ENCODE results near the gene RILPL2.
"Not testable (repeated sequence)": the region's sequence is repeated elsewhere in the genome, so short reads cannot be mapped to it uniquely, and the experiment has no call there.

The RILPL2 gene

DNA sequence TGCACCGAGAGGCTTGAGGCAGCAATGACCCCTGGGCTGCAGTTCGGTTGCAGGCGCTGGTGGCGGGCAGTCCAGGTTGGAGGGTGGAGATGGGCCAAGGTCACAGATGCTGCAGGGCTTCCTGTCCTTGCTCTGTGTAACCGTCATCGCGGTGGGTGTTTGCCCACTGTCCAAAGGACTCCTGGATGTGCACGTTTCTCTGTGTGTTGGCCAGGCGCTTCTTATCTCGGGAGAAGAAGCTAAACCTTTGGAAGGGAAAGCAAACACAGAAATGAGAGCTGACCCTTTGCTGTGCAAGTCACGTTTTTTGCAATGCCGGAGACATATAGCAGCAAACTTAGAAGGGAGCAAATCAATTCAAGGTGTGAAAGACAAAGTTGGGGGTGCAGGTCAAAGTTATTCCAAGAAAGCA lies 36.0 kb upstream of the RILPL2 start:
- no peaks in the 10 kb centered on the region for H3K9me3 ChIP-seq (ENCODE audit: control insufficient read depth in 2 of 2, low read length in 2 of 2)
- no peaks in the 10 kb centered on the region for H3K4me1 ChIP-seq (ENCODE audit: control insufficient read depth, insufficient read depth, low read length)
- H3K27ac ChIP-seq (ENCODE audit: low read length): no peak overlapping the region
- H3K9ac ChIP-seq (ENCODE audit: low read length in 2 of 2): no peak overlapping the region
- no peak overlapping the region for H3K4me3 ChIP-seq (ENCODE audit: low read length in 2 of 2)
- H3K36me3 ChIP-seq (ENCODE audit: control insufficient read depth in 2 of 2, insufficient read depth in 2 of 2, low read length in 2 of 2): peaks cover 20 to 26% of the 10 kb centered on the region in 2 donors
- H3K27me3 ChIP-seq (ENCODE audit: control insufficient read depth in 1 of 2, insufficient read depth in 2 of 2, low read length in 2 of 2): no peaks in the 10 kb centered on the region

DNA sequence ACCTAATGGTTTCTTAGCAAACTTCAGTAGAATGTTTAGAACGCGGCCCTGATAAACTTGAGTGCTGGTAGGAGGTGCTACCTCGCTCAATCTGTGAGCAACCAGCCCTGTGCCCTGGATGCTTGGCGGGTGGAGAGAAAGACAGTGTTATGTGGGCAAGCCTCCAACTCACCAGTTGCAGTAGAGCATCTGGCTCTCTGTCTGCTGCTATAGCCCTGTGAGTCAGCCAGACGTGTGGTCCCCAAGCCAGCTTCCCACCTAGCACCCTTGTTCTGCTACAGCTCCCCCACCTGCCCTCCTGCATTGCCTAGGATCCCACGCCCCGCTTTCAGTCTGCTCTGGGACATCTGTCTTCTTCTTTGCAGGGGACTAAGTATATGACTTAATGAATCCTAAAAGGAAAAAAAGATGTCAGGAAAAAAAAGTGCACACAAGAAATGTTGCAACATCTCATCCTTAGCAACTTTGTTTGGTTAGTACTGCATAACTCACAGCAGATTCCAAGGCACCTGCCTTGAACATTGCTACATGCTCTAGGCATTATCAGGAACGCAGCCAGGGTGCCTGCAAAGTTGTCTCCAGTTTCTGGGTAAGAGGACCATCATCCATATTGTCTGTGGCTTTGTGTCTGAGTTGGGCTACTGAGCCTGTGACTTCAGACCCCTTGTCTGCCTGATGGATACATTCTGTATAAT lies 35.0 kb upstream of the RILPL2 start:
- Histone ChIP-seq H3K36me3 (ENCODE audit: control insufficient read depth in 2 of 2, insufficient read depth in 2 of 2, low read length in 2 of 2) (peaks cover 23 to 26% of the 10 kb centered on the region in 2 donors), H3K27me3 (ENCODE audit: control insufficient read depth in 1 of 2, insufficient read depth in 2 of 2, low read length in 2 of 2) (no peaks in the 10 kb centered on the region), H3K4me3 (ENCODE audit: low read length in 2 of 2) (no peak overlapping the region), H3K9ac (ENCODE audit: low read length in 2 of 2) (no peak overlapping the region), H3K9me3 (ENCODE audit: control insufficient read depth in 2 of 2, low read length in 2 of 2) (no peaks in the 10 kb centered on the region), H3K4me1 (ENCODE audit: control insufficient read depth, insufficient read depth, low read length) (no peaks in the 10 kb centered on the region), H3K27ac (ENCODE audit: low read length) (no peak overlapping the region)

DNA sequence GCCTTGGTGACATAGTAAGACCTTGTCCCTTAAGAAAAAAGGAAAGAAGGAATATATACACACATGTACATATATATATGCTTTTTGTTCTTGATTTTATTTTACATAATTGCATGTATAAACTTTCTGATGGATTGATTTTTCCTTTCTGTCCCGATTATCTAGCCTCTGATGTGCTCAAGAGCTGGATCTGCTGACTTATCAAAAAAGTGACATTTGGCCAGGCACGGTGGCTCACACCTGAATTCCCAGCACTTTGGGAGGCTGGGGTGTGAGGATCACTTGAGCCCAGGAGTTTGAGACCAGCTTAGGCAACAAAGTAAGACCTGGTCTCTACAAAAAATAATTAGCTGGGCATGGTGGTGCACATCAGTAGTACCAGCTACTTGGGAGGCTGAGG lies 33.5 kb upstream of the RILPL2 start:
- H3K36me3 ChIP-seq (ENCODE audit: control insufficient read depth in 2 of 2, insufficient read depth in 2 of 2, low read length in 2 of 2): peaks cover 27 to 33% of the 10 kb centered on the region in 2 donors

DNA sequence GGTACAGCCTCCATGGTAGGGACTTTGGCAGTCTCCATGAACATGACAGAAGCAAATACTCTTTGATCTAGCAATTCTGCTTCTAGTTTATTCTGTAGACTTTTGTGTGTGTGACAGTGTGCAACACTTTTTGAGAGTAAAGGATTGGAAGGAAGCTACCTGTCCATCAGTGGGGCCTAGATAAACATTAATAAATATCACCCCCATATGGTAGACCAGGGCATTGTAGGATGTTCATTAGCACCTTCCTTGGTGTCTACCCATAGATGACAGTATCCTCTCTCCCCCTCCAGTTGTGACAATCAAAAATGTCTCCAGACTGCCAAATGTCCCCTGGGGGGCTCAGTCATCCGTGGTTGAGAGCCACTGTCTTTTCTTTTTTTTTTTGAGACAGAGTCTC lies 32.3 kb upstream of the RILPL2 start:
- Histone ChIP-seq H3K27ac (ENCODE audit: low read length) (no peak overlapping the region), H3K4me3 (ENCODE audit: low read length in 2 of 2) (no peak overlapping the region), H3K36me3 (ENCODE audit: control insufficient read depth in 2 of 2, insufficient read depth in 2 of 2, low read length in 2 of 2) (peaks cover 27 to 36% of the 10 kb centered on the region in 2 donors), H3K27me3 (ENCODE audit: control insufficient read depth in 1 of 2, insufficient read depth in 2 of 2, low read length in 2 of 2) (no peaks in the 10 kb centered on the region), H3K9ac (ENCODE audit: low read length in 2 of 2) (no peak overlapping the region), H3K9me3 (ENCODE audit: control insufficient read depth in 2 of 2, low read length in 2 of 2) (no peaks in the 10 kb centered on the region), H3K4me1 (ENCODE audit: control insufficient read depth, insufficient read depth, low read length) (no peaks in the 10 kb centered on the region)

More for the DNA sequence above, 33.5 kb upstream of the RILPL2 start:
- no peaks in the 10 kb centered on the region for H3K4me1 ChIP-seq (ENCODE audit: control insufficient read depth, insufficient read depth, low read length)
- H3K9me3 ChIP-seq (ENCODE audit: control insufficient read depth in 2 of 2, low read length in 2 of 2): no peaks in the 10 kb centered on the region
- no peaks in the 10 kb centered on the region for H3K27me3 ChIP-seq (ENCODE audit: control insufficient read depth in 1 of 2, insufficient read depth in 2 of 2, low read length in 2 of 2)
- no peak overlapping the region for H3K9ac ChIP-seq (ENCODE audit: low read length in 2 of 2)
- no peak overlapping the region for H3K27ac ChIP-seq (ENCODE audit: low read length)
- no peak overlapping the region for H3K4me3 ChIP-seq (ENCODE audit: low read length in 2 of 2)

DNA sequence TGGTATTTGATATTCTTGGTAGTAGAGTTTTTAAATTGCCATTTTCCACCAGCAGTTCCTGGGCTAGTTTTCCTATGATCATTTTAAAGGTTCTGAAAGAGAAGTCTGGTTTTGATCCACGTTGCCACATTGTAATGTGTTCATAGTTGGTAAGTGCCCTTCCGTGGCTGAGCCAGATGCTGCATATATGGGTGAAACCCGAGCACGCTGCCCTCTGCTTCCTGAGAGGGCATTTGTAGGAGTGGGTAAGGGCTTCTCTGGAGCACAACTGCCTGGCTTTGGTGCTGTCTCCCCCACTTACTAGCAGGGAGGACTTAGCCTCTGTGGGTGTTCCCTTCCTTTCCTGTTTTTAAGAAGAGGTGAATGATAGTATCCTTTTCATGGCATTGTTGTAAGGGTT lies 28.6 kb upstream of the RILPL2 start:
- Histone ChIP-seq H3K27me3 (ENCODE audit: control insufficient read depth in 1 of 2, insufficient read depth in 2 of 2, low read length in 2 of 2) (no peaks in the 10 kb centered on the region), H3K4me3 (ENCODE audit: low read length in 2 of 2) (no peak overlapping the region)

DNA sequence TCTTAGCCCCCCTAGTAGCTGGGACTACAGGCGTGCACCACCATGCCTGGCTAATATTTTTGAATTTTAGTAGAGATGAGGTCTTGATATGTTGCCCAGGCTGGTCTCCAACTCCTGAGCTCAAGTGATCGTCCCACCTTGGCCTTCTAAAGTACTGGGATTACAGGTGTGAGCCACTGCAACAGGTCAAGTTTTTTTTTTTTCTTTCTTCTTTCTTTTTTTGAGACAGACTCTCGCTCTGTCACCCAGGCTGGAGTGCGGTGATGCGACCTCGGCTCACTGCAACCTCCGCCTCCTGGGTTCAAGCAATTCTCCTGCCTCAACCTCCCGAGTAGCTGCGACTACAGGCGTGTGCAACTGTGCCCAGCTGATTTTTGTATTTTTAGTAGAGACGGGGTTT lies 26.7 kb upstream of the RILPL2 start:
- H3K4me3 ChIP-seq (ENCODE audit: low read length in 2 of 2); H3K9me3 ChIP-seq (ENCODE audit: control insufficient read depth in 2 of 2, low read length in 2 of 2); H3K27ac ChIP-seq (ENCODE audit: low read length); H3K9ac ChIP-seq (ENCODE audit: low read length in 2 of 2); H3K27me3 ChIP-seq (ENCODE audit: control insufficient read depth in 1 of 2, insufficient read depth in 2 of 2, low read length in 2 of 2); H3K4me1 ChIP-seq (ENCODE audit: control insufficient read depth, insufficient read depth, low read length): not testable (repeated sequence)
- H3K36me3 ChIP-seq (ENCODE audit: control insufficient read depth in 2 of 2, insufficient read depth in 2 of 2, low read length in 2 of 2): peaks cover 11 to 19% of the 10 kb centered on the region in 2 donors

More for the DNA sequence above, 28.6 kb upstream of the RILPL2 start:
- Histone ChIP-seq H3K9me3 (ENCODE audit: control insufficient read depth in 2 of 2, low read length in 2 of 2) (no peaks in the 10 kb centered on the region), H3K9ac (ENCODE audit: low read length in 2 of 2) (no peak overlapping the region), H3K4me1 (ENCODE audit: control insufficient read depth, insufficient read depth, low read length) (peaks cover 2% of the 10 kb centered on the region), H3K27ac (ENCODE audit: low read length) (no peak overlapping the region), H3K36me3 (ENCODE audit: control insufficient read depth in 2 of 2, insufficient read depth in 2 of 2, low read length in 2 of 2) (peaks cover 15 to 21% of the 10 kb centered on the region in 2 donors)

DNA sequence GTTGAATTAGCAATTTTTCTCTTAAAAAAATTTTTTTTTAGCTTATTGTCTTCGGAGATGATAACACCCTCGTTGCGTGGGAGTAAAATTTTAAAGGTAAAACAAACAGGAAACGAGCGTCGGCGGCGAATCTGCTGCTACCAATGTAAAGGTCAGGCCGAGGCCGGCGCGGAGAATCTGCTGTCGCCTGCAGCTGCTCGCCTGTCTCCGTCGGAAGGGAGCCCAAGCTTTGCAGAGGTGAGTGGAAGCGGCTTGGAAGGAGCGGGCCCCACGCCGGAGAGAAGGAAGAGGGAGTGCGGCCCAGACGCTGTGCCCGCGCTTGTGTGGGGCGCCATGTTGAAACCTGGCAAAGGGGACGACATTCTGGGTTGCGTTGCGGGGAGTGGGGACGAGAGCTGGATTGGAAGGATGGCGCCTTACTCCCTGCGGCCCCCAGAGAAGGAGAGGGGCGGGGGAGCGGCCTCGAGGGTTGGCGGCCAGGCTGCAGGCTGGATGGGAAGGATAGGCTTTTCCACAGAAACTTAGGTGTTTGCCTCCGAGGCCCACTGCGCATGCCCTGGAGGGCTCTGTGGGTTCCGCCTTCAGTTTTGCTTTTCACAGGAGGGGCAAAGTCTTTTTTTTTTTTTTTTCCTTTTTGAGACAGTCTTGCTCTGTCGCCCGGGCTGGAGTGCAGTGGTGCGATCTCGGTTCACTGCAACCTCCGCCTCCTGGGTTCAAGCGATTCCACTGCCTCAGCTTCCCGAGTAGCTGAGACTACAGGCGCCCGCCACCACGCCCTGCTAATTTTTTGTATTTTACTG lies 21.7 kb upstream of the RILPL2 start, which contains the start of gene SNRNP35:
Gene SNRNP35, plus strand, starts transcription at position 160 of the 800 bp plus-strand sequence. CDS start 7,402 bp downstream, outside the sequence.
- Histone ChIP-seq H3K4me3 (ENCODE audit: low read length in 2 of 2) (peak within 1 kb of the TSS; percentile 90 to 96), H3K27ac (ENCODE audit: low read length) (peak within 1 kb of the TSS; percentile 98), H3K9ac (ENCODE audit: low read length in 2 of 2) (peak within 1 kb of the TSS; percentile 92 to 98), H3K9me3 (ENCODE audit: control insufficient read depth in 2 of 2, low read length in 2 of 2) (no peaks in the 10 kb centered on the region), H3K4me1 (ENCODE audit: control insufficient read depth, insufficient read depth, low read length) (peaks cover 5% of the 10 kb centered on the region), H3K27me3 (ENCODE audit: control insufficient read depth in 1 of 2, insufficient read depth in 2 of 2, low read length in 2 of 2) (no peaks in the 10 kb centered on the region), H3K36me3 (ENCODE audit: control insufficient read depth in 2 of 2, insufficient read depth in 2 of 2, low read length in 2 of 2) (peaks cover 0 to 2% of the 10 kb centered on the region in 2 donors)

DNA sequence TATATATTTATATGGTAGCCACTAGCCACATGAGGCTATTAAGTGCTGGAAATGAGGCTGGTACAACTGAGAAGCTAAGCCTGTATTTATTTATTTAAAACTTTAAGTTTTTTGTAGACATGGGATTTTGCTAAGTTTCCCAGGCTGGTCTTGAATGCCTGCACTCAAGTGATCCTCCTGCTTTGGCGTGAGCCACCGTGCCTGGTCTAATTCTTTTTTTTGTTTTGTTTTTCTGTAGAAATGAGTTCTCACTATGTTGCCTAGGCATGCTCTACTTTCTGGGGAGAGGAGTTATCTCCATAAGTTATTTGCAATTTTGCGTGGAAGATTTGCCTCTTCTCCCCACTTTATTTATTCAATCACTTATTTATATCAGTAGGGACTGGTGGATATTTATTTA lies 16.7 kb upstream of the RILPL2 start:
- Histone ChIP-seq H3K4me1 (ENCODE audit: control insufficient read depth, insufficient read depth, low read length) (no peaks in the 10 kb centered on the region), H3K9me3 (ENCODE audit: control insufficient read depth in 2 of 2, low read length in 2 of 2) (no peaks in the 10 kb centered on the region), H3K36me3 (ENCODE audit: control insufficient read depth in 2 of 2, insufficient read depth in 2 of 2, low read length in 2 of 2) (no peaks in the 10 kb centered on the region), H3K4me3 (ENCODE audit: low read length in 2 of 2) (no peak overlapping the region), H3K27me3 (ENCODE audit: control insufficient read depth in 1 of 2, insufficient read depth in 2 of 2, low read length in 2 of 2) (no peaks in the 10 kb centered on the region), H3K27ac (ENCODE audit: low read length) (no peak overlapping the region), H3K9ac (ENCODE audit: low read length in 2 of 2) (no peak overlapping the region)

DNA sequence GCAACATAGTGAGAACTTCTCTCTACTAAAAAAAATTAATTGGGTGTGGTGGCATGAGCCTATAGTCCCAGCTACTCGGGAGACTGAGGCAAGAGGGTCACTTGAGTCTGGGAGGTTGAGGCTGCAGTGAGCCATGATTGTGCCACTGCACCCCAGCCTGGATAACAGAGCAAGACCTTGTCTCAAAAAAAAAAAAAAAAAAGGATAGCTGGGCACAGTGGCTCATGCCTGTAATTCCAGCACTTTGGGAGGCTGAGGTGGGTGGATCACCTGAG lies 15.7 kb upstream of the RILPL2 start:
- not testable (repeated sequence) for H3K9ac ChIP-seq (ENCODE audit: low read length in 2 of 2); H3K27ac ChIP-seq (ENCODE audit: low read length); H3K36me3 ChIP-seq (ENCODE audit: control insufficient read depth in 2 of 2, insufficient read depth in 2 of 2, low read length in 2 of 2); H3K4me1 ChIP-seq (ENCODE audit: control insufficient read depth, insufficient read depth, low read length); H3K4me3 ChIP-seq (ENCODE audit: low read length in 2 of 2); H3K27me3 ChIP-seq (ENCODE audit: control insufficient read depth in 1 of 2, insufficient read depth in 2 of 2, low read length in 2 of 2); H3K9me3 ChIP-seq (ENCODE audit: control insufficient read depth in 2 of 2, low read length in 2 of 2)

DNA sequence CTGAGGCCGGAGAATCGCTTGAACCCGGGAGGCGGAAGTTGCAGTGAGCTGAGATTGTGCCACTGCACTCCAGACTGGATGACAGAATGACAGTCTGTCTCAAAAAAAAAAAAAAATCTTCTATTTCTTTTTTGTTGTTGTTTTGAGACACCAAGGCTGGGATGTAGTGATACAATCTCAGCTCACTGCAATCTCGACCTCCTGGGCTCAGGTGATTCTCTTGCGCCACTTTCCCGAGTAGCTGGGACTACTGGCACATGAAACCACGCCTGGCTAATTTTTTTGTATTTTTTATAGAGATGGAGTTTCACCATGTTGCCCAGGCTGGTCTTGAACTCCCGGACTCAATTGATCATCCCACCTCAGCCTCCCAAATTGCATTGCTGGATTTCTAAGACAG lies 14.2 kb upstream of the RILPL2 start:
- no peak overlapping the region for H3K9ac ChIP-seq (ENCODE audit: low read length in 2 of 2)
- H3K27me3 ChIP-seq (ENCODE audit: control insufficient read depth in 1 of 2, insufficient read depth in 2 of 2, low read length in 2 of 2): no peaks in the 10 kb centered on the region
- no peaks in the 10 kb centered on the region for H3K36me3 ChIP-seq (ENCODE audit: control insufficient read depth in 2 of 2, insufficient read depth in 2 of 2, low read length in 2 of 2)
- H3K4me1 ChIP-seq (ENCODE audit: control insufficient read depth, insufficient read depth, low read length): peaks cover 8% of the 10 kb centered on the region
- no peaks in the 10 kb centered on the region for H3K9me3 ChIP-seq (ENCODE audit: control insufficient read depth in 2 of 2, low read length in 2 of 2)
- H3K27ac ChIP-seq (ENCODE audit: low read length): no peak overlapping the region
- H3K4me3 ChIP-seq (ENCODE audit: low read length in 2 of 2): no peak overlapping the region

DNA sequence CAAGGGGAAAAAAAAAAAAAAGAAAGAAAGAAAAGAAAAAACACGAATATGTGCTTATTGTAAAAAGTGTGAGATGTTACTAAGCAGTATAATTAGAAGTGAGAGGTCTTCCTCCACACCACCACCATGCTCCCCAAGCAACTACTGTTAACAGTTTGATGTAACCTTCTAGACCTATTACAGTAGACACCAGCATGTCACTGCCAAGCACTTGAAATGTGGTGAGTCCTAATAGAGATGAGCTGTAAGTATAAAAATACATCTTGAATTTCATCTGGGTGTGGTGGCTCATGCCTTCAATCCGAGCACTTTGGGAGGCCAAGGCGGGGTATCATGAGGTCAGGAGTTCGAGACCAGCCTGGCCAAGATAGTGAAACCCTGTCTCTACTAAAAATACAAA lies 13.4 kb upstream of the RILPL2 start:
- Histone ChIP-seq H3K4me3 (ENCODE audit: low read length in 2 of 2) (no peak overlapping the region), H3K9me3 (ENCODE audit: control insufficient read depth in 2 of 2, low read length in 2 of 2) (no peaks in the 10 kb centered on the region), H3K27me3 (ENCODE audit: control insufficient read depth in 1 of 2, insufficient read depth in 2 of 2, low read length in 2 of 2) (no peaks in the 10 kb centered on the region), H3K36me3 (ENCODE audit: control insufficient read depth in 2 of 2, insufficient read depth in 2 of 2, low read length in 2 of 2) (no peaks in the 10 kb centered on the region), H3K9ac (ENCODE audit: low read length in 2 of 2) (no peak overlapping the region), H3K4me1 (ENCODE audit: control insufficient read depth, insufficient read depth, low read length) (peaks cover 9% of the 10 kb centered on the region), H3K27ac (ENCODE audit: low read length) (no peak overlapping the region)

Data from stomach smooth muscle (tissue), 2 donors.